H9 (cell line): ENCODE data around the gene TBC1D22A. TPM values are rescaled to one million over a fixed set of nuclear protein-coding genes. Genes with fewer than 3 reads are reported as not detected.

Experiments
- DNase-seq: peaks from one replicate; pipeline ENCODE4 v3.0.0-alpha.2; 2017
- H2AFZ ChIP-seq: one replicate; pipeline ENCODE4 v1.6.1; 2013; ENCODE audit warnings: mild to moderate bottlenecking, low read length, control low read depth, moderate library complexity
- H2AK5ac ChIP-seq: 2 replicates; pipeline ENCODE4 v1.6.1; 2013; ENCODE audit warnings: low read length, control low read depth, mixed read lengths; ENCODE audit not compliant: insufficient read length
- H2BK120ac ChIP-seq: one replicate; pipeline ENCODE4 v1.6.1; 2013; ENCODE audit warnings: low read depth, mild to moderate bottlenecking, low read length, control low read depth, inconsistent platforms; ENCODE audit not compliant: poor library complexity, severe bottlenecking
- H2BK12ac ChIP-seq: 2 replicates; pipeline ENCODE4 v1.6.1; 2013; ENCODE audit warnings: low read length, control low read depth, mixed read lengths, low read depth; ENCODE audit not compliant: insufficient read length
- H2BK15ac ChIP-seq: 2 replicates; pipeline ENCODE4 v1.6.1; 2013; ENCODE audit warnings: low read depth, low read length, control low read depth
- H2BK20ac ChIP-seq: one replicate; pipeline ENCODE4 v1.6.1; 2013; ENCODE audit warnings: low read depth, mild to moderate bottlenecking, low read length, control low read depth, inconsistent platforms; ENCODE audit not compliant: poor library complexity, severe bottlenecking
- H2BK5ac ChIP-seq: 2 replicates; pipeline ENCODE4 v1.6.1; 2013; ENCODE audit warnings: low read length, control low read depth, mixed read lengths; ENCODE audit not compliant: insufficient read length
- H3K14ac ChIP-seq: 2 replicates; pipeline ENCODE4 v1.6.1; 2013; ENCODE audit warnings: low read length, control low read depth; ENCODE audit not compliant: insufficient read depth
- H3K18ac ChIP-seq: 2 replicates; pipeline ENCODE4 v1.6.1; 2013; ENCODE audit warnings: low read depth, mild to moderate bottlenecking, mixed read lengths, low read length, control low read depth; ENCODE audit not compliant: insufficient read length
- H3K23ac ChIP-seq: 2 replicates; pipeline ENCODE4 v1.6.1; 2013; ENCODE audit warnings: low read length, control low read depth, mixed read lengths, low read depth; ENCODE audit not compliant: insufficient read length
- H3K23me2 ChIP-seq: 2 replicates; pipeline ENCODE4 v1.6.1; 2013; ENCODE audit warnings: low read depth, mild to moderate bottlenecking, mixed read lengths, low read length, control low read depth; ENCODE audit not compliant: insufficient read length, poor library complexity, severe bottlenecking
- H3K27ac ChIP-seq: 2 replicates; pipeline ENCODE4 v1.5.1; 2013; ENCODE audit warnings: low read length, control low read depth, mixed read lengths, low read depth; ENCODE audit not compliant: insufficient read length
- H3K27me3 ChIP-seq: 2 replicates; pipeline ENCODE4 v1.6.1; 2013; ENCODE audit warnings: low read length, control low read depth, inconsistent platforms; ENCODE audit not compliant: insufficient read depth
- H3K4ac ChIP-seq: 2 replicates; pipeline ENCODE4 v1.6.1; 2013; ENCODE audit warnings: low read depth, mild to moderate bottlenecking, control low read depth, inconsistent platforms, low read length, moderate library complexity
- H3K4me1 ChIP-seq: 2 replicates; pipeline ENCODE4 v1.6.1; 2013; ENCODE audit warnings: low read length, control low read depth, inconsistent platforms; ENCODE audit not compliant: insufficient read depth
- H3K4me2 ChIP-seq: 2 replicates; pipeline ENCODE4 v1.6.1; 2013; ENCODE audit warnings: low read length, control low read depth, mixed read lengths; ENCODE audit not compliant: insufficient read length, insufficient read depth
- H3K56ac ChIP-seq: 2 replicates; pipeline ENCODE4 v1.6.1; 2013; ENCODE audit warnings: low read depth, mild to moderate bottlenecking, mixed read lengths, low read length, control low read depth; ENCODE audit not compliant: insufficient read length
- H3K79me1 ChIP-seq: 2 replicates; pipeline ENCODE4 v1.6.1; 2013; ENCODE audit warnings: low read depth, mild to moderate bottlenecking, moderate library complexity, low read length, control low read depth, inconsistent platforms; ENCODE audit not compliant: insufficient read depth, poor library complexity, severe bottlenecking
- H3K79me2 ChIP-seq: 2 replicates; pipeline ENCODE4 v1.6.1; 2013; ENCODE audit warnings: low read length, control low read depth, inconsistent platforms; ENCODE audit not compliant: insufficient read depth
- H3K9ac ChIP-seq: 2 replicates; pipeline ENCODE4 v1.6.1; 2013; ENCODE audit warnings: low read length, control low read depth, mixed read lengths; ENCODE audit not compliant: insufficient read length; ENCODE audit errors: extremely low read depth
- H3K9me3 ChIP-seq: one replicate; pipeline ENCODE4 v1.6.1; 2013; ENCODE audit warnings: low read depth, low read length, inconsistent platforms; ENCODE audit not compliant: control insufficient read depth
- H3T11ph ChIP-seq: one replicate; pipeline ENCODE4 v1.6.1; 2013; ENCODE audit warnings: mild to moderate bottlenecking, low read length, control low read depth, inconsistent platforms
- H4K20me1 ChIP-seq: one replicate; pipeline ENCODE4 v1.6.1; 2013; ENCODE audit not compliant: control insufficient read depth, insufficient read length, insufficient read depth
- H4K5ac ChIP-seq: 2 replicates; pipeline ENCODE4 v1.6.1; 2013; ENCODE audit warnings: low read depth, mild to moderate bottlenecking, mixed read lengths, low read length, control low read depth; ENCODE audit not compliant: insufficient read length
- H4K8ac ChIP-seq: replicated peaks from 2 replicates; pipeline ENCODE4 v1.6.1; 2013; ENCODE audit warnings: low read length, control low read depth, mixed read lengths, low read depth; ENCODE audit not compliant: insufficient read length
- H4K91ac ChIP-seq: 2 replicates; pipeline ENCODE4 v1.6.1; 2013; ENCODE audit warnings: low read depth, mild to moderate bottlenecking, moderate library complexity, mixed read lengths, low read length, control low read depth; ENCODE audit not compliant: insufficient read length
- H3K27ac Mint-ChIP-seq, 3 experiments: 2 replicates in 2 of 3; 3 replicates in 1 of 3; pipeline ENCODE4 v1.8.0; 2020 to 2021; ENCODE audit warnings: mixed read lengths in 3 of 3, mild to moderate bottlenecking in 1 of 3, moderate library complexity in 1 of 3
- H3K27me3 Mint-ChIP-seq: 2 replicates; pipeline ENCODE4 v1.8.0; 2021; ENCODE audit warnings: low read depth, mild to moderate bottlenecking, moderate library complexity, mixed read lengths
- H3K36me3 Mint-ChIP-seq, 3 experiments: 2 replicates in 2 of 3; 3 replicates in 1 of 3; pipeline ENCODE4 v1.8.0; 2020 to 2021; ENCODE audit warnings: low read depth in 3 of 3, mixed read lengths in 3 of 3; ENCODE audit not compliant: insufficient read depth in 1 of 3
- H3K4me1 Mint-ChIP-seq, 2 experiments: 2 replicates each; pipeline ENCODE4 v1.8.0; 2020; ENCODE audit warnings: mixed read lengths in 2 of 2
- H3K4me3 Mint-ChIP-seq, 2 experiments: 2 replicates in 1 of 2; 3 replicates in 1 of 2; pipeline ENCODE4 v1.8.0; 2020 to 2021; ENCODE audit warnings: mild to moderate bottlenecking in 2 of 2, mixed read lengths in 2 of 2, moderate library complexity in 1 of 2
- H3K9me3 Mint-ChIP-seq, 2 experiments: 2 replicates in 1 of 2; 3 replicates in 1 of 2; pipeline ENCODE4 v1.8.0; 2020; ENCODE audit warnings: mild to moderate bottlenecking in 2 of 2, mixed read lengths in 2 of 2, moderate library complexity in 1 of 2
- CTCF ChIP-seq: fragments of 200-600 bp; sonication (generic); conservative IDR thresholded peaks from 3 replicates; pipeline ENCODE4 v1.8.0; 2021; ENCODE audit warnings: antibody characterized with exemption, mild to moderate bottlenecking
- WGBS: extraction: QIAGEN DNeasy Blood & Tissue Kit; methylation state at CpG from one replicate; pipeline ENCODE4 v1.1.7; 2013; ENCODE audit warnings: missing lambda C conversion rate, low lambda C conversion rate, mixed read lengths; ENCODE audit not compliant: insufficient read length; ENCODE audit errors: extremely low coverage; 5-methylcytosine and 5-hydroxymethylcytosine counted together
- total RNA-seq: library from RNA; stranded (reverse); gene quantifications from 2 replicates; pipeline ENCODE4 v1.2.1, GENCODE V29; 2021

TBC1D22A gene
- total RNA-seq, 1 experiment from 2014 or later = 20.8 TPM

GRCh38 chr22:47093720-47094119 is 331.3 kb downstream of the TBC1D22A start:
- H2BK15ac ChIP-seq = no peak overlapping the region
- H2AFZ ChIP-seq = no peak overlapping the region
- DNase-seq = no peak
- H3K9me3 ChIP-seq = peaks cover 6% of the 10 kb centered on the region
- no peak overlapping the region for H3K23ac ChIP-seq
- H3K23me2 ChIP-seq = peaks cover 4% of the 10 kb centered on the region
- H3K18ac ChIP-seq = no peak overlapping the region
- H3K4me1 ChIP-seq = no peaks in the 10 kb centered on the region; the same call in 1 of the 2 replicates
- H4K20me1 ChIP-seq = no peaks in the 10 kb centered on the region
- H3K27me3 Mint-ChIP-seq = peaks cover 7% of the 10 kb centered on the region
- H3K4me3 Mint-ChIP-seq = no peak overlapping the region
- no peak overlapping the region for H2BK5ac ChIP-seq
- no peaks in the 10 kb centered on the region for H3K27me3 ChIP-seq
- H2BK120ac ChIP-seq = no peak overlapping the region
- no peak overlapping the region for H4K91ac ChIP-seq
- H4K8ac ChIP-seq = no peak overlapping the region
- H3K36me3 Mint-ChIP-seq = peaks cover 4 to 15% (median 13%) of the 10 kb centered on the region in 3 experiments
- no peak overlapping the region for H3K27ac Mint-ChIP-seq
- WGBS = no CpG with 5 or more reads among the region's 4 CpGs
- H4K5ac ChIP-seq = no peak overlapping the region
- no peak overlapping the region for H3K9ac ChIP-seq
- no peak overlapping the region for H2BK20ac ChIP-seq
- no peak overlapping the region for H3K4me2 ChIP-seq
- H2AK5ac ChIP-seq = no peak overlapping the region
- peaks cover 44% of the 10 kb centered on the region in 2 experiments for H3K4me1 Mint-ChIP-seq
- H3K27ac ChIP-seq = no peak overlapping the region
- H3K79me2 ChIP-seq = no peaks in the 10 kb centered on the region
- no peak overlapping the region for H3K4ac ChIP-seq
- no peak overlapping the region for H3T11ph ChIP-seq
- no peak for TF ChIP-seq CTCF
- peaks cover 9 to 23% of the 10 kb centered on the region in 2 experiments; a peak in 4 of 5 replicates for H3K9me3 Mint-ChIP-seq
- no peak overlapping the region for H3K14ac ChIP-seq
- H2BK12ac ChIP-seq = no peak overlapping the region
- no peak overlapping the region for H3K56ac ChIP-seq
- H3K79me1 ChIP-seq = no peaks in the 10 kb centered on the region
